HG03060 (cell line): ENCODE data around the gene RAB40C.

Experiments used
- ATAC-seq: cut with Tn5 transposase; IDR thresholded peaks from one replicate; pipeline ENCODE4 v1.9.1; 2021; ENCODE audit warnings: low read depth, moderate number of reproducible peaks; ENCODE audit not compliant: unreplicated experiment

The RAB40C gene

GRCh38 chr16:661184-661821 lies 71.4 kb downstream of the RAB40C start:
- ATAC-seq = no peak

DNA sequence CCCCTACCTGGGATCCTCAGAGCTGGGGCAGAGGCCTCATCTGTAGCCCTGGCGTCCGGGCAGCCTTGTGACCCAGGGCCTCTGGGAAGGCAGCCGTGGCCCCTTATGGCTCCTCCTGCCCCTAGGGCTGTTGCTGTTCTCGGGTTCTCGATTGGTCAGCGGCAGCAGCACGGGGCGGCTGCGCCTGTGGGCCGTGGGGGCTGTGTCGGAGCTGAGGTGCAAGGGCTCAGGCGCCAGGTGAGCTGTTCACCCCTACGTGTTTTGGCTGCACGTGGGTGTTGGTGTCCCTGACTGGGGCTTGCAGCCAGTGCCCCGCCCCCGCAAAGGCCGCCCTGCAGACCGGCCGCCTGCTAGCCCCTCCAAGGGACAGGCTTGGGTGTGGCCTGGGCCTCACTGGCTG lies 72.2 kb downstream of the RAB40C start:
- no peak for ATAC-seq

DNA sequence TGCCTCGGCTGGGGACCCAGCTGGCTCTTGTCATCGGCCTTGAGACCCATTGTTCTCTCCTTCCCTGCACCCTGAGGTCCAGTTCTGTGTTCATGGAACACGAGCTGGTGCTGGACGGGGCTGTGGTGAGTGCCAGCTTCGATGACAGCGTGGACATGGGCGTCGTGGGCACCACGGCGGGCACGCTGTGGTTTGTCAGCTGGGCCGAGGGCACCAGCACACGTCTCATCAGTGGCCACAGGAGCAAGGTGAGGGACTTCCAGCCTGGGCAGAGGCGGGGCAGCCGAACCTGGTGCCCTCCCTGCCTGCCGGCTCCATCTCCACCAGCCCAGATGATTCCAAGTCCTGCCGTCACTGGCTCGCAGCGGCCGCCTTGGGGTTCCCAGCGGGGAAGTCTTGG lies 72.7 kb downstream of the RAB40C start:
- ATAC-seq = no peak

DNA sequence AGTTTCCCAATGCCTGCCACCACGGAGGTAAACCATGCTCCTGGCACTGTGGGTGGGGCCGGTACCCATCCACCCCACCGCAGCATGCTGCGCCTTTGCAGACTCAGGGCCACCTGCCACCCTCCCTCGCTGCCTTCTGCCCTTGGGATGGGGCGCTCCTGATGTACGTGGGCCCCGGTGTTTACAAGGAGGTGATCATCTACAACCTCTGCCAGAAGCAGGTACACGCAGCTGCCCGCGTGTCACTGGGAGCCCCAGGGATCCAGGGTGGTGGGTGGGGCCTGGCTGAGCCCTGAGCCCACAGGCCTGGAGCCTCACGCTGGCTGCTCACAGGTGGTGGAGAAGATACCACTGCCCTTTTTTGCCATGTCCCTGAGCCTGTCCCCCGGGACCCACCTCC lies 76.7 kb downstream of the RAB40C start:
- ATAC-seq = no peak

DNA sequence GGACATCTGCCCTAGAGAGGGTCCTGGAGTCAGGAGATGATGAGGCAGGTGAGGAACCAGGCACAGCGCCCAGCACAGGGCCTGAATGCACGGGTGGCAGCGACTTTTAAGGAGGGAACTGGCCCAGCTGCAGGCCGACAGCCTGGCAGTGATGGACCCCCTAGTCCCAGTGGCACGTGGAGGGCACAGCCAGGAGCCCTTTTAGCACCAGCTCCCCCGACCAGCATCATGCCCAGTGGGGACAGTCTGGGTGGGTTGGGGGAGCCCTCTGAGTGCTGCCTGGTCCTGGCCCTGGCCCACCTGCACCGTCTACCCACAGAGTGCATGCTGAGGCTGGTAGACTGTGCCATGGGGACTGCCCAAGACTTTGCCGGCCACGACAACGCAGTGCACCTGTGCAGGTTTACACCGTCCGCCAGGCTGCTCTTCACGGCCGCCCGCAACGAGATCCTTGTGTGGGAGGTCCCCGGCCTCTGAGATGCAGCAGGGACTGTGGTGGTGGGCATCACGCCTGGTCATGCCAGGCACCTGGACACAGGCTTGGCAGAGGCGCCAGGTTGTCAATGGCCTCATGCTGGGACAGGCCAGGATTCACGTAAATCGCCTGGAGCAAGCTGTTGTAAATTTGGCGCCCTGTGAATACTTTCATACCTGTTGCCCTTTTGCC lies 77.4 kb downstream of the RAB40C start:
- ATAC-seq = no peak

- peak; percentile 42 for ATAC-seq
These were observed 78.1 kb downstream of the RAB40C start, which contains the start of gene RHOT2 for GRCh38 chr16:667780-668518. Gene RHOT2 (plus strand): TSS chr16:668132. CDS start chr16:668200, 68 bp downstream.

GRCh38 chr16:668519-669171 lies 78.8 kb downstream of the RAB40C start:
- ATAC-seq = no peak

GRCh38 chr16:669666-670065 lies 79.8 kb downstream of the RAB40C start:
- ATAC-seq = no peak

DNA sequence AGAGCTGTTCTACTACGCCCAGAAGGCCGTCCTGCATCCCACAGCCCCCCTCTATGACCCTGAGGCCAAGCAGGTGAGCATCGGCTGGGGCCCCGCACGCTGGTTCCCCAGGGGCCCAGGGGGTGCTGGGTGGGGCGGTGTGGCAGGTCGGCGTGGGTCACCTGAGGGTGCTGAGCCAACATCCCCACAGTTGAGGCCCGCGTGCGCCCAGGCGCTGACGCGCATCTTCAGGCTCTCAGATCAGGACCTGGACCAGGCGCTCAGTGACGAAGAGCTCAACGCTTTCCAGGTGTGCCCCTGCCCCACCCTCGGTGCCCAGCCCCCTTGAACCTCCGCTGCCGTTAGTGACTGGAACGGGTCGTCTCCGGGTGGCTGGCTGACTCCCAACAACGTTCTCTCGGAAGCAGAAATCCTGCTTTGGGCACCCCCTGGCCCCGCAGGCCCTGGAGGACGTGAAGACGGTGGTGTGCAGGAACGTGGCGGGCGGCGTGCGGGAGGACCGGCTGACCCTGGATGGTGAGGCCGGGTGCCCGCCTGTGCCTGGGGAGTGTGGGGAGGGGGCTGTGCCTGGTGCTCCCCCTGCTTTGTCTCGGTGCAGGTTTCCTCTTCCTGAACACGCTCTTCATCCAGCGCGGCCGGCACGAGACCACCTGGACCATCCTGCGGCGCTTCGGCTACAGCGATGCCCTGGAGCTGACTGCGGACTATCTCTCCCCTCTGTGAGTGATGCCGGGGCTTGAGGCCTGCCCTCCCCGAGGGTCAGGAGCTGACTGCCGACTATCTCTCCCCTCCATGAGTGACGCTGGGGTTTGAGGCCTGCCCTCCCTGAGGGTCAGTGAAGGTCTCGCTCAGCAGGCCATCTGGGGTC lies 80.9 kb downstream of the RAB40C start:
- no peak for ATAC-seq

DNA sequence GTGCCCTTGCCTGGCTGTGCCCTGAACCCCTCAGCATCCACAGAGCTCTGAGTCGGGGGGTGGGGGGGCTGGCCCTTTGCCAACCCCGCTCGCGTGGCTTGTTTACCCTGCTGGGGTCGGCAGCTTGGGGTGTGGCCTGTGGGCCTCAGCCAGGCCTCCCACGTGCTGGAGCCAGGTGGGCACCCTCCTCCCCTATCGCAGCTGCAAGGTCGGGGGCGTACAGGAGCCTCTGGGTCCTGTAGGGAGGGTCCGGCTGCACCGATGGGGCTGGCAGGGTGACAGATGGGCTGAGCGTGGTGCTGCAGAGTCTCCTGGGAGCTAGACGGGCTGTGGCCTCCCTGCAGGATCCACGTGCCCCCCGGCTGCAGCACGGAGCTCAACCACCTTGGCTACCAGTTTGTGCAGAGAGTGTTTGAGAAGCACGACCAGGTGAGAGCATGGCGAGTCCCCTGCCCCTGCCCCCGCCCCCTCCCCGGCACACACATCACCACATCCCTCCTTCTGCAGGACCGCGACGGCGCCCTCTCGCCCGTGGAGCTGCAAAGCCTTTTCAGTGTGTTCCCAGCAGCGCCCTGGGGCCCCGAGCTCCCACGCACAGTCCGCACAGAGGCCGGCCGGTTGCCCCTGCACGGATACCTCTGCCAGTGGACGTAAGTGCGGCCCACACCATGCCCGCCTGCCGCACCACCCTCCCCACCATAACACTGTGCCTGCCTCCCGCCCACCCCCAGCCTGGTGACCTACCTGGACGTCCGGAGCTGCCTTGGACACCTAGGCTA lies 81.7 kb downstream of the RAB40C start:
- no peak for ATAC-seq

GRCh38 chr16:672371-672770 lies 82.5 kb downstream of the RAB40C start:
- no peak for ATAC-seq

DNA sequence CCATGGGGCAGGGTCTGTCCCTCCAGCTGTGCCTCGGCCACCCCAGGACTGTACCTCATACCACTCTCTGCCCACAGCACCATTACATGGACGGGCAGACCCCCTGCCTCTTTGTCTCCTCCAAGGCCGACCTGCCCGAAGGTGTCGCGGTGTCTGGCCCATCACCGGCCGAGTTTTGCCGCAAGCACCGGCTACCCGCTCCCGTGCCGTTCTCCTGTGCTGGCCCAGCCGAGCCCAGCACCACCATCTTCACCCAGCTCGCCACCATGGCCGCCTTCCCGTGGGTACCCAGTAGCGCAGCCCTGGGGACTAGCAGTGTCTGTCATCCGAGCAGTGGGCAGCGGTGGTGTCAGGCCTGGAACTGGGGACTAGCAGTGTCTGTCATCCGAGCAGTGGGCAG lies 83.0 kb downstream of the RAB40C start:
- ATAC-seq = no peak

GRCh38 chr16:673399-673991 lies 83.6 kb downstream of the RAB40C start:
- ATAC-seq = no peak

GRCh38 chr16:674214-674881 lies 84.5 kb downstream of the RAB40C start:
- ATAC-seq = no peak

GRCh38 chr16:674968-675883 lies 85.4 kb downstream of the RAB40C start, which contains the start of gene RHBDL1:
Gene RHBDL1 (plus strand): TSS chr16:675671. CDS start chr16:675791, 120 bp downstream.
- no peak for ATAC-seq

DNA sequence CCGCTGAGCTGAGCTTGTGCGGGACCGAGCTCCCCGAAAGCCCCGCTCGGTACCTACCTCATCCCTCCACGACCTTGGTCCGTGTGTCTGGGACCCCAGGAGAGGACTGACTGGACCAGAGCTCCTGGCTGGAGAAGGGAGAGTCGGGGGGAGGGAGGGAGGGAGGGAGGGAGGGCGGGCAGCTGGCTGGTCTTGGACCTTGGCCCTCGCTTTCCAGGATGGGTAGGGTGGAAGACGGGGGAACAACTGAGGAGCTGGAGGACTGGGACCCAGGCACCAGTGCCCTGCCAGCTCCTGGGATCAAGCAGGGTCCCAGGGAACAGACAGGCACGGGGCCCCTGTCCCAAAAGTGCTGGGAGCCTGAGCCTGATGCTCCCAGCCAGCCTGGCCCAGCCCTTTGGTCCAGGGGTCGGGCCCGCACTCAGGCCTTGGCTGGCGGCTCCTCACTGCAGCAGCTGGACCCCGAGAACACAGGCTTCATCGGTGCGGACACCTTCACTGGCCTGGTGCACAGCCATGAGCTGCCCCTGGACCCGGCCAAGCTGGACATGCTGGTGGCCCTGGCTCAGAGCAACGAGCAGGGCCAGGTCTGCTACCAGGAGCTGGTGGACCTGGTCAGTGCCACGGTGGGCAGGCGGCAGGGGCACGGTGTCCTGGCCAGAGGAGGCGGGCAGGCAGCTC lies 86.2 kb downstream of the RAB40C start:
- ATAC-seq = no peak

DNA sequence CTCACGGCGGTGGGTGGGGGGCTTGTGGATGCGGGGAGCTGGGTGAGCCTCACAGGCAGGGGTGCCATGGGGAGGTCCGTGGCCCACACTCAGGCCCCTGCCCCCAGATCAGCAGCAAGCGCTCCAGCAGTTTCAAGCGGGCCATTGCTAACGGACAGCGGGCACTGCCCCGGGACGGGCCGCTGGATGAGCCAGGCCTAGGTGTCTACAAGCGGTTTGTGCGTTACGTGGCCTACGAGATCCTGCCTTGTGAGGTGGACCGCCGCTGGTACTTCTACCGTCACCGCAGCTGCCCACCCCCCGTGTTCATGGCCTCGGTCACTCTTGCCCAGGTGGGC lies 86.7 kb downstream of the RAB40C start:
- no peak for ATAC-seq
